DMS114 treated with DMSO at 0.1 percent for 48 hours (cell line): ENCODE measurements around the gene EML6.

Source experiments
- DNase-seq: peaks from one replicate; lab custom pipeline; 2025; ENCODE audit not compliant: unreplicated experiment; lab: John Stamatoyannopoulos, UW

The EML6 gene

DNA sequence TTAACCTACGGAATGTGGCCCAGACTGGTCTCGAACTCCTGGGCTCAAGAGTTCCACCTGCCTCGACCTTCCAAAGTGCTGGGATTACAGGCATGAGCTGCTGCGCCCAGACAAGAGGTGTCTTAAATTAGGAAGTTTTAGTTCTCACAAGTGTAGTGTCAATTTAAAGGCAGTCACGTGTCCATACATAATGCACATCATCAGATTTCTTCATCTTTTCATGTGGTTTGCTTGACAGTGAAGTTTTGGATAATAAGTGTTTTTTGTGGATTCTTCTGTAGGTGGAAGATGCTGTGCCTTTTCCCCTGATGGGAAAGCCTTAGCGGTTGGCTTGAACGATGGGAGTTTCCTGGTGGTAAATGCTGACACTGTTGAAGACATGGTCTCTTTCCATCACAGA is 179.3 kb downstream of the EML6 start:
- DNase-seq, result no peak

GRCh38 chr2:54903736-54904554 is 180.5 kb downstream of the EML6 start:
- no peak for DNase-seq

DNA sequence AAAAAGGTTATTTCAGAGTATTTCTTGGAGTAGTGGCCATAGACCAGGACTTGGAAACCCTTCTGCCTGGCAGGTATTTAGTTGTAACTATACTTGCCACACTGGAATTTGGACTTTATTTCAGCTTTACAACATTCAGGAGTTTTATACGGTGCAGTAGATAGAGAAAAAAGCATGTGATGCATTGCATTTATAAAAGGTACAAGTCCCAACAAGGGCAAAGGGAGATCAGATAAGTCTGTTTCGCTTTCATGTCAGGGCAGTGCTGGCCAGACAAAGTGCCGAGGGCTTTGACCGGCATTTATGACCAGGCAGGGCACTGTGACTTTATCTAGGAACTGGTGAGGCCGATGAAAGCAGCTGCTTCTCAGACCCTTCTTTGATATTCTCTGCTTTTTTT is 181.4 kb downstream of the EML6 start:
- no peak for DNase-seq

DNA sequence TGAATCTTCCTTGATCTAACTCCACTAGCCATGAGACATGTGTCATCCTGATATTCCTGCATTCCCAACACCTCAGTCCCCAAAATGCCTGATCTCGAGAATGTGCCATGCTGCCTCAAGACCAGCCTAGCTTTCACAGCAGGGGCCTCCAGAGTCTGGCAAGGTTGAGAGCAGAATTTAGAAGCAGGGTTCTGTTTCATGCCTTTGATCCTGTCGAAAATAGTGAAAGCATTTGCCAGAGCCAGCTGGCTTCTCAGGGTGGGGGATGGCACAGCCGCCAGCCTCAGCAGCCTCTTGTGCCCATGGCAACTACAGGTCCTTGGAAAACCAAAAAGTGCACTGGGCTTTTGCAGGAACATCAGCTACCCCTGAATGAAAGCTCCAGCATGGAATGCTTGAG is 183.3 kb downstream of the EML6 start:
- no peak for DNase-seq

DNA sequence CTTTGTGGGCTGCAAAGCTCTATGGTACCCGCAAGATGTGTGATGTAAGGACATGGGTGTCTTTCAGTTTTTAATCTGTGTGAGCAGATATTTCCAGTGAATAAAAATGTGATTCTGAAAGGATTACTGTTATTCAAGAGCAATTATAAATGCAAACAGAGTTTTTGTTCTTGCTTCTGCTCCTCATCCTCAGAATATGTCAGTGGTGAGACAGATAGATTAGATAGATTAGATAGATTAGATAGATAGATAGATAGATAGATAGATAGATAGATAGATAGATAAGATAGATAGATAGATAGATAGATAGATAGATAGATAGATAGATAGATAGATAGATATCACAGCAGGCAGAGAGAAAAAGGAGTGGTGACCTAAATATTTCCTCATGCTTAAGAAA is 184.2 kb downstream of the EML6 start:
- no peak for DNase-seq

DNA sequence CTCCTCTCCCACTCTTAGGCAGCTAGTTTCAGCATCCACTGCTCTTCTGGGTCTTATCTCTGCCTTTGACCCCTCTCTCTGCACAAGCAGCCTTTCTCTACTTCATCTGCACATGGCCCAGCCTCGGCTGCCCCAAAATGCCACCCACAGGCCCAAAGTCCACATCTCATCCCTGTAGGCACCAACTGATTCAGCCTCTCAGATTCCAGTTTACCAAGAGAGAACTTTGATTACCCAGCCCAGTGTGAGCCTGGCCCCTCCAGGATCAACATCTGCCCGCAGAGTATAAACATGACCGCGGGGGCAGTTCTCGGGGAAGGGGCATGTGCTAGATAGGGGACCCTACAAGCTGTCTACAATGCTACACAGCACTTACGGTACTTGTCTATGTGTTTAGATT is 185.1 kb downstream of the EML6 start:
- no peak for DNase-seq

- no peak for DNase-seq
Observed at GRCh38 chr2:54909001-54909400, 185.5 kb downstream of the EML6 start.

GRCh38 chr2:54912305-54912704 is 188.8 kb downstream of the EML6 start:
- no peak for DNase-seq

DNA sequence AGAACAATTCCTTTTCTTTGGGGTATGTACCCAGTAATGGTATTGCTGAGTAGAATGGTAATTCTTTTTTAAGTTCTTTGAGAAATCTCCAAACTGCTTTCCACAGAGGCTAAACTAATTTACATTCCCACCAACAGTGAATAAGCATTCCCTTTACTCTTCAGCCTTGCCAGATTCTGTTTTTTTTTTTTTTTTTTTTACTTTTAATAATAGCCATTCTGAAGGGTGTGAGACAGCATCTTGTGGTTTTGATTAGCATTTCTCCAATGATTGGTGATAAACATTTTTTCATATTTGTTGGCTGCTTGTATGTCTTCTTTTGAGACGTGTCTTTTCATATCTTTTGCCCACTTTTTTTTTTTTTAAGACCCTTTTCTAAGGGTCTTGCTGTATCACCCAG is 189.4 kb downstream of the EML6 start:
- DNase-seq, result no peak

- no peak for DNase-seq
Observed at GRCh38 chr2:54914637-54915036, 191.2 kb downstream of the EML6 start.

DNA sequence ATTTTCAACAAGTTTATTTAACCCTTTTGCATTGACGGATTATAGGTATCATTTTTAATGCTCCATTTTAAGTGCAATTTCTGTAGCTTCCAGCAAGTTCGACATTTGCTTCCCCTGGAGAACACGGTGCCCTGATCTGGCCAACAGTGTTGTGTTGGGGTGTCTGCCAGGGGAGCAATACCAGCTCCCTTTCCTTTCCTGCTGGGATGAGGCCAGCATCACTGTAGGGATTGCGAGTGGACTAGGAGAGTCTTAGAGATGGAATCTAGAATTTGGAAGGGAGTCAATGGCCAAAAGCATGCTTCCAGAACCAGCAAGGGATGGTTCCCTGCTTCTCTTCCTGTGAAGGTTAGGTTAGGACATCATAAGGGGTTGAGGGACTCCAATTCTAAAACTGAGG is 191.6 kb downstream of the EML6 start:
- DNase-seq, result no peak

GRCh38 chr2:54916637-54917036 is 193.2 kb downstream of the EML6 start:
- no peak for DNase-seq

DNA sequence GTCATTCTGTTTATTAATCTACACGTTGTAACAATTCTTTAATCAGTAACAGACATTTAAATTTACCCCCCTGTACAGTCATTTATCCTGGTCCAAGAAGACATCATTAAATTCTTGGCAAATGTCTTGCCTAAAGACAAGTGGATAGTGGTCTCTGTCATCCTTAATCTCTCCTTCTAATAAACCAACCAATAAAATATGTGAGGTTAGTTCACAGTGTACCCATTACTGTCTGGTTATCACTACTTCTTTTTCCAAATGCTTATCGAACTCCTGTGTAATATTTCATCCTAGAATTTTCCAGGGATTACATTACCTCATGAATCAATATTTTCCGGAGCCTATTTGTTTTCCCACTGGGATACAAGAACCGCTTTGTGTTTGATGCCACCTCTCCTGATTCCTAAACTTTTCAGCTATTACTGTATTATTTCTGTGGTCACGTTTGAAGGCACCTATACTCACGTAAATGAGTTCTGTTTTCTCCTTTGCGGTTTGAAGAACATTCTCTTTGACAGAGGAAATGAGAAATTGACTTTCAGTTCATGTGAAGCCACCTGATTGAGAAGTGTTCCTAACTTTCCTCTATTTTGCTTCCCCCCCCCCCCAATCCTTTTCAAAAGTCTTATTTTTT is 195.3 kb downstream of the EML6 start:
- no peak for DNase-seq

GRCh38 chr2:54920660-54921059 is 197.2 kb downstream of the EML6 start:
- no peak for DNase-seq

DNA sequence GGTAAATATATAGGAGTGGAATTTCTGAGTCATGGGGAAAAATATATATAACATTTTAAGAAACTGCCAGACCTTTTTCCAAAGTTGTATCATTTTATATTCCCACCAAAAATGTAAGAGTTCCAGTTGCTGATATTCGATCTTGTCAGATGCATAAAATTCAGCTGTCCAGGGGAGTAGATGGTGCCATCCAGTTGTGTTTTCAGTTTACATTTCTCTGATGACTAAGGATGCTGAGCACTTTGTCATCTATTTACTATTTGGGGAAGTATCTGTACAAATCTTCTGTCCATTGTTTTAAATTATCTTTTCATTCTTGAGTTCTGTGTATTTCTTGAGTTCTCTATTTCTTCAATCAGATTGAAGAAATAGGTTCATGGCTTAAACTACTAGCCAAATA is 200.7 kb downstream of the EML6 start:
- no peak for DNase-seq

DNA sequence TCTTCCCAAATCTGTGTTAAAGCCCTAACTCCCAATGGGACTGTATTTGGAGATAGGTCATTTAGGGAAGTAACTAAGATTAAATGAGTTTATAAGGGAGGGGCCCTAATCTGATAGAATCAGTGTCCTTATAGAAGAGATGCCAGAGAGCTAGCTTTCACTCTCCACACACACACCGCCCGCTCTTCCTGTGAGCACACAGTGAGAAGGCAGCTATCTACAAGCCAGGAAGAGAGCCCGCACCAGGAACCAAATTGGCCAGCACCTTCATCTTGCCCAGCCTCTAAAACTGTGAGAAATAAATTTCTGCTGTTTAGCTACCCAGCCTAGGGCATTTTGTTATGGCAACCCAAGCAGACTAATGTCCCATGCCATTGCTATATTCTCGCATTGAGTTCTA is 201.6 kb downstream of the EML6 start:
- DNase-seq, result no peak

GRCh38 chr2:54927085-54927750 is 203.8 kb downstream of the EML6 start:
- no peak for DNase-seq

DNA sequence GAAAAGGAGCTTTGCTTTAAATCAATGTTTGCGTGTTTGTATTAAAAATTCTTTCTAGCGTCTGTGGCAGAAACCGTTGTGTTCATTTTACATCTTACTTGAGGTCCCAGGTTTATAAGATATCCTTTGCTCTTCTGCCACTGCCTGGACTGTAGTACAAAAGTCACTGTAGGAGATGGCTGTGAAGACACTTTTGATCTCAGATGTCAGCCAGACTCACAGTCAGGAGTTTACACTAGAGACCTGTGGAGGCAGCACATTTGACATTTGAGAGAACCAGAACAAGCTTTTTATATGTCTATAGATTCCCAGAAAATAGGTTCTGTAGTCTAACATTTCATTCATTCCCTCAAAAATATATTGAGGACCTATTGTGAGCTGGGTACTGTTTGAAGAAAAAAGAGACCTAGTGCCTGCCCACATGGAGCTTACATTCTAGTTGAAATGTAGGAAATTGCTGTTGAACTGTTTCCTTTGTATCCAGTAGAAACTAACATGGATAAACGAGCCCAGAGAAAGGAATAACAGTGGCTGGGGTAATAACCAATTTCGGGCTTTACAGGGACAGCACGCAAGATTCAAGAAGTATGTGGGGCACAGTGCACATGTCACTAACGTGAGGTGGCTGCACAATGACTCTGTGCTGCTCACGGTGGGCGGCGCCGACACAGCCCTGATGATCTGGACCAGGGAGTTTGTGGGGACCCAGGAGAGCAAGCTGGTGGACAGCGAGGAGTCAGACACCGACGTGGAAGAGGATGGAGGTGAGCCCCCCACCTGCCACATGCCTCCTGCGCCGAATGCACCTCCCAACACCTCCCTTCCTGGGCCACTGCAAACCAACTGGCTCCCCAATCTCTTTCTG is 204.5 kb downstream of the EML6 start:
- DNase-seq, result no peak

DNA sequence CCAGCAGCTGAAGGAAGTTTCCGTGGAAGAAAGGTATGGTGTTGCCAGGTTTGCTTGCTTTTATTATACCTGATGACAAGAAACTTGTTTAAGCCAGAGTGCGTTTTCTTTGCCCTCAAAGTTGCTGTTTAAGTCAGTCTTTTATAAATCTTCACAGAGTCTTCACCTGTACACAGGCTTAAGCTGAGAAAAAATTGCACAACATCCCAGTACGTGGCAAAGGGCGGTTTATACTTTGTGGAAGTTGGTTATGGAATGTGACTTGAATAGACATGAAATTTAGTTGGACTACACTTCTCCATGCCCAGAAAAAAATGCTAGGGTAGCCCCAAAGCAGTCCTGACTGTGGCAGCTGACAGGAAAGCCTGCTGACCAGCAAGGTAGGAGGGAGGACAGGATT is 205.3 kb downstream of the EML6 start:
- DNase-seq, result no peak

DNA sequence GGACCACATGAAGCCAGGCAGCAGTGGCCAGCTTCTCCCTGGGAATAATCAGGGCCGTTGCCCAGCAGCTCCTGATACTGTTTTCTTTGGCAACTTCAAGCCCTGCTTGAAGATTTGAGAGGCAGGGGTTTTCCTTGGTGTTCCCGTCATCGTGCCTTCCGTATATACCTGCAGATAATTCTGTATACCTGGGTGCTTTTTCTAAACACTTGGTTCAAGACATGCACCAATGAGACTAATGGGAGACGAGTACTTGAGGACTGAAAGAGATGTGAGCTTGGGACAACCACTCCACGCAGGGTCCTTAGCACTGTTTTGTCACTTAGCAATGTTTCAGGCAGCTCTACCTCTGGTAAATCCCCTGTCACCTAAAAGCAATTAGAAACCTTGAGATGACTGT is 208.0 kb downstream of the EML6 start:
- DNase-seq, result no peak

- DNase-seq, result no peak
Observed at GRCh38 chr2:54935389-54935788, 211.9 kb downstream of the EML6 start.
